ENCODE results near the gene DSTN. TPM values are rescaled to one million over a fixed set of nuclear protein-coding genes. Genes with fewer than 3 reads are reported as not detected.

DSTN gene
- total RNA-seq, 1 donor from 2014 or later, result 326 TPM

DNA sequence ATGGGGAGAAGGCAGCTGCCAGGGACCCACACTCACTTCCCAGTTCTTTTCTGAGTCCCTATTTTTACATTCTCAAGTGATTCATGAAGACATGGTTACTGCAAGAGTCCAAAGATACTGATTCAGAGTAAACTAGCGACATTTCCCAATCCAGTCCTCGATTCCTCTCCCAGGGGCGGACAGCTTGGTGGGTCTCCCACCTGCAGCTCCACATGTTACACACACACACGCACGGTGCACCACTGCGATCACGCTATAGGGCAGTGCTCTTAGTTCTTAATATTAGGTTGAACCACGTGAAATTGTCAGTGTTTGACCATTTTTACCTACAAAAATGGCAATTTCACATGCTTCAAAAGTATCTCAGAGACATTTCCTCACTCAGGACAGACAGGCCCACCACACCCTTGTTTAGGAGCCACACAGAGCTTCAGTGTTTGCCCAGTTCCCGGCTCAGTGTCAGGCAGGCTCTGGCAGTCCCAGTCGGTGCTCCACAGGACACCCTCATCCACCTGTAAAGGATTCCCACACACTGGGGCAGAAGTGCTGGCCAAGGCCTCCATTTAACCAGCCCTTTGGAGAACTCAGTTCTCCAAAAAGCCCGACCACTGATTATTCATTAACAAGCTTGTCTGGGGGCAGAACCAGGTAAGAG lies 60.4 kb downstream of the DSTN start:
- no peak for DNase-seq (ENCODE audit: extremely low spot score in 2 of 2)
- Histone ChIP-seq H3K36me3 (peaks cover 0 to 78% of the 10 kb centered on the region in 2 donors), H3K27me3 (no peaks in the 10 kb centered on the region), H3K9me3 (no peaks in the 10 kb centered on the region), H3K4me1 (peaks cover 17% of the 10 kb centered on the region), H3K27ac (no peak overlapping the region), H3K4me3 (no peak overlapping the region)
- TF ChIP-seq POLR2AphosphoS5 (IDR thresholded peaks at IDR 0.05; ENCODE audit: insufficient read depth in 1 of 2, low read depth in 1 of 2) (no peak), POLR2A (IDR thresholded peaks at IDR 0.05) (no peak)
- TF ChIP-seq, protein P1, sequence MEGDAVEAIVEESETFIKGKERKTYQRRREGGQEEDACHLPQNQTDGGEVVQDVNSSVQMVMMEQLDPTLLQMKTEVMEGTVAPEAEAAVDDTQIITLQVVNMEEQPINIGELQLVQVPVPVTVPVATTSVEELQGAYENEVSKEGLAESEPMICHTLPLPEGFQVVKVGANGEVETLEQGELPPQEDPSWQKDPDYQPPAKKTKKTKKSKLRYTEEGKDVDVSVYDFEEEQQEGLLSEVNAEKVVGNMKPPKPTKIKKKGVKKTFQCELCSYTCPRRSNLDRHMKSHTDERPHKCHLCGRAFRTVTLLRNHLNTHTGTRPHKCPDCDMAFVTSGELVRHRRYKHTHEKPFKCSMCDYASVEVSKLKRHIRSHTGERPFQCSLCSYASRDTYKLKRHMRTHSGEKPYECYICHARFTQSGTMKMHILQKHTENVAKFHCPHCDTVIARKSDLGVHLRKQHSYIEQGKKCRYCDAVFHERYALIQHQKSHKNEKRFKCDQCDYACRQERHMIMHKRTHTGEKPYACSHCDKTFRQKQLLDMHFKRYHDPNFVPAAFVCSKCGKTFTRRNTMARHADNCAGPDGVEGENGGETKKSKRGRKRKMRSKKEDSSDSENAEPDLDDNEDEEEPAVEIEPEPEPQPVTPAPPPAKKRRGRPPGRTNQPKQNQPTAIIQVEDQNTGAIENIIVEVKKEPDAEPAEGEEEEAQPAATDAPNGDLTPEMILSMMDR (IDR thresholded peaks at IDR 0.05), result no peak
- intact Hi-C loops (cut with DNase I), result no loop called here

DNA sequence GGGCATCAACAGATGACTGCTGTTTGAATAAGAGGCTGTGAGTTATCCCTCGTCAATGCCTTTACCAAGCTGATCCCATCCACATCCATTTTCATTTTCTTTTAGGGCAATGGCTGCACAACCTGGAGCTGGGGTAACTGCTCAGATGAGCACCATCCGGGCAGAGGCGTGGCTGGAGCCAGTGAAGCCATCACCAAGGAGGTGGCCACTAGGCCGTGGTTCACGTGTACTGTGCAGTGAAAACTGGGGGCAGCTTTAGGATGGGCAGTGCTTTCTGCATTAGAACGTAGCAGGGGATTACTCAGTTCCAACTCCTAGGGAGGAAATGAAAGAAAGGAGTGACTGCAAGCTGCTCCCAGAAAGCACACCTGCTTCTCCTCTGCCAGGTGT lies 60.9 kb downstream of the DSTN start:
- H3K4me1 ChIP-seq, result peaks cover 22% of the 10 kb centered on the region
- no peak overlapping the region for H3K27ac ChIP-seq
- no peaks in the 10 kb centered on the region for H3K27me3 ChIP-seq
- no peaks in the 10 kb centered on the region for H3K9me3 ChIP-seq
- TF ChIP-seq, protein P1 (IDR thresholded peaks at IDR 0.05), result no peak
- TF ChIP-seq POLR2A (IDR thresholded peaks at IDR 0.05) (no peak), POLR2AphosphoS5 (IDR thresholded peaks at IDR 0.05; ENCODE audit: insufficient read depth in 1 of 2, low read depth in 1 of 2) (no peak)
- no peak for DNase-seq (ENCODE audit: extremely low spot score in 2 of 2)
- intact Hi-C loops (cut with DNase I), result no loop called here
- peaks cover 0 to 74% of the 10 kb centered on the region in 2 donors for H3K36me3 ChIP-seq
- H3K4me3 ChIP-seq, result no peak overlapping the region

DNA sequence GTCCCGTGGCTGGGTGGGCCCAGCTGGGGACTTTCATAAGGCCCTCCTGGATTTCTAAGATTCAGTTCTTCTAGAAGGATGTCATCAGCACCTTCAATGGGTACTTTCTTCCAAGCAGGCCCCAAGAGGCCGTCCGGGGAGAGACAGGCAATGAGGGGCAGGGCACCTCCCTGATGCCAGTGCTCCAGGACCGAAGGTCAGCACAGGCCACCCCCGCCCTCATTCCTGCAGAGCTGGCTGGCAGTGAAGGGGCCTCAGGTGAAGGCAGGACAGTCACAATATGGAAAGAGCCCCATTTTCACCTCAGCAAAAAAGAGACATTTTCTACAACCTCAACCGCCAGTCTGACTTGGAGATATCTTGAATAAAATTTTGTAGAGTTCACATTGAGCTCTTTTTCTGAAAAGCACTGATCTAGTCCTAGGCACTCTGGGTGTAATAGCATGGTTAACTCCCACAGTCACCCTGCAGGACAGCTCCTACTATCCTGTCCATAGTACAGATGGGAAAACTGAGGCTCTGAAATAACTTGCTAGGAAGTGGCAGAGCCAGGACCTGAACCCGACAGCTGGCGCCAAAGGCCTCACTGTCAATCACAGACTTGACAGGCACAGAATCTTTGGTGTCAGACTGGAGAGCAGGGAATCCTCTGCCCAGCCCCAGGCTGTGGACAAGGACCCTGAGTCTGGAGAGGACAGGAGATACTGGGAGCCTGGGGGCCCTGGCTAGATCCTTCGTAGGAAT lies 61.9 kb downstream of the DSTN start:
- Histone ChIP-seq H3K27ac (no peak overlapping the region), H3K4me1 (peaks cover 32% of the 10 kb centered on the region), H3K9me3 (no peaks in the 10 kb centered on the region), H3K4me3 (no peak overlapping the region), H3K27me3 (no peaks in the 10 kb centered on the region), H3K36me3 (peaks cover 0 to 65% of the 10 kb centered on the region in 2 donors)
- intact Hi-C loops (cut with DNase I), result no loop called here
- TF ChIP-seq POLR2AphosphoS5 (IDR thresholded peaks at IDR 0.05; ENCODE audit: insufficient read depth in 1 of 2, low read depth in 1 of 2) (no peak), POLR2A (IDR thresholded peaks at IDR 0.05) (no peak)
- TF ChIP-seq, protein P1 (IDR thresholded peaks at IDR 0.05), result no peak
- DNase-seq (ENCODE audit: extremely low spot score in 2 of 2), result no peak

DNA sequence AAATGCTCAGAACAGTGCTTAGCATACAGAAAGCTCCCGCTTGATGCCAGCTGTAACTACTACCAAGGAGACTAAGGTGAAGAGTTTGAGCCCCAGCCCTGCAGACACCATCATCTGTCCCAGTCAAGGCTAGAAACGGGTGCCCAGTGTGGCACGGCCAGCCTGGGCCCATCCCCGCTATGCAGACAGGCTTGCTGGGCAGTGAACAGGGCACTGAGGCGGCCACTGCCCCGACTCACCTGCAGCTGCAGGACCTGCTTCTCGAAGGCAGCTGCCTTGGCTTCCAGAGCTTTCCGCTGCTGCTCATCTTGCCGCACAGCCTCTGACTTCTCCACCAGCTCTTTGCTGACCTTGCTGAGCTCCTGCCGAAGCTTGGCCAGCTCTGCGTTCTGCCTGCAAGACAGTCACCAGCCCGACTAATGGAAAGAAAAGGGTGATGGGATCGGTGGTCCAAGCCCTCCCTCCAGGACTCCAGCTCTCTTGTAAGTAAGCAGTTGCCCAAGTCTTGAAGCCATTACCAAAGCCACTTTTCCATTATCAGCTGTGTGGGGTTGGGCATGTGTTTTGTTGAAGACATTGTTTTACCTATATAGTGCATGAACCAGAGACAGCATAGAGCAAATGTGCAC lies 63.5 kb downstream of the DSTN start:
- intact Hi-C loops (cut with DNase I), result no loop called here
- Histone ChIP-seq H3K4me3 (no peak overlapping the region), H3K27me3 (no peaks in the 10 kb centered on the region), H3K27ac (no peak overlapping the region), H3K4me1 (peaks cover 47% of the 10 kb centered on the region), H3K9me3 (no peaks in the 10 kb centered on the region), H3K36me3 (peaks cover 0 to 55% of the 10 kb centered on the region in 2 donors)
- TF ChIP-seq POLR2AphosphoS5 (IDR thresholded peaks at IDR 0.05; ENCODE audit: insufficient read depth in 1 of 2, low read depth in 1 of 2) (no peak), POLR2A (IDR thresholded peaks at IDR 0.05) (no peak)
- TF ChIP-seq, protein P1 (IDR thresholded peaks at IDR 0.05), result no peak
- DNase-seq (ENCODE audit: extremely low spot score in 2 of 2), result no peak
